Neural cell (in vitro differentiated cells): ENCODE results near the gene TNFSF12. TPM values are rescaled to one million over a fixed set of nuclear protein-coding genes. Genes with fewer than 3 reads are reported as not detected.
A peak's percentile ranks its signal among the peaks of the same experiment; 100 is the strongest.

Experiments
- H2AFZ ChIP-seq: fragments of 200-600, 300-800 bp; sonication (generic), shearing (Covaris generic); 2 replicates; pipeline ENCODE4 v1.6.0; 2014; ENCODE audit warnings: low read depth, mild to moderate bottlenecking, antibody characterized with exemption, low read length, moderate library complexity
- H3F3A ChIP-seq: fragments of 200-600 bp; shearing (Covaris generic); 2 replicates; pipeline ENCODE4 v1.6.1; 2016; ENCODE audit warnings: mild to moderate bottlenecking, moderate library complexity, mixed read lengths, antibody characterized with exemption, low read length; ENCODE audit not compliant: insufficient read depth, poor library complexity, severe bottlenecking
- H3K27ac ChIP-seq: fragments of 200-600, 300-800 bp; sonication (generic), shearing (Covaris generic); 2 replicates; pipeline ENCODE4 v1.5.1; 2014; ENCODE audit warnings: mild to moderate bottlenecking, low read length, moderate library complexity
- H3K27me3 ChIP-seq: fragments of 300-800, 200-600 bp; sonication (generic), shearing (Covaris generic); 2 replicates; pipeline ENCODE4 v1.6.0; 2014; ENCODE audit warnings: mild to moderate bottlenecking, low read depth, low read length, moderate library complexity; ENCODE audit not compliant: insufficient read depth
- H3K36me3 ChIP-seq: fragments of 300-800, 200-600 bp; sonication (generic), shearing (Covaris generic); 2 replicates; pipeline ENCODE4 v1.5.1; 2014; ENCODE audit warnings: mild to moderate bottlenecking, antibody characterized with exemption, low read length, moderate library complexity; ENCODE audit not compliant: insufficient read depth
- H3K4me2 ChIP-seq: fragments of 300-800, 200-600 bp; sonication (generic), shearing (Covaris generic); 2 replicates; pipeline ENCODE4 v1.6.0; 2014; ENCODE audit warnings: mild to moderate bottlenecking, low read length
- H3K4me3 ChIP-seq: fragments of 300-800, 200-600 bp; sonication (generic), shearing (Covaris generic); 2 replicates; pipeline ENCODE4 v1.5.1; 2014; ENCODE audit warnings: mild to moderate bottlenecking, low read length, moderate library complexity
- H3K79me2 ChIP-seq: fragments of 200-600 bp; shearing (Covaris generic); replicated peaks from 2 replicates; pipeline ENCODE4 v1.6.0; 2014; ENCODE audit warnings: mild to moderate bottlenecking, low read length, moderate library complexity; ENCODE audit not compliant: insufficient read depth
- H3K9ac ChIP-seq: fragments of 300-800, 200-600 bp; sonication (generic), shearing (Covaris generic); 2 replicates; pipeline ENCODE4 v1.6.1; 2016; ENCODE audit warnings: mild to moderate bottlenecking, low read length, mixed read lengths
- H3K9me2 ChIP-seq: fragments of 200-600 bp; shearing (Covaris generic); 2 replicates; pipeline ENCODE4 v1.6.1; 2016; ENCODE audit warnings: mild to moderate bottlenecking, low read length, mixed read lengths; ENCODE audit not compliant: insufficient read depth
- H3K9me3 ChIP-seq: fragments of 200-600, 300-800 bp; sonication (generic), shearing (Covaris generic); 2 replicates; pipeline ENCODE4 v1.6.1; 2016; ENCODE audit warnings: mild to moderate bottlenecking, mixed run types, low read length, moderate library complexity, mixed read lengths
- H4K20me1 ChIP-seq: fragments of 200-600 bp; shearing (Covaris generic); 2 replicates; pipeline ENCODE4 v1.6.1; 2016; ENCODE audit warnings: mild to moderate bottlenecking, mixed run types; ENCODE audit not compliant: insufficient read depth
- EP300 ChIP-seq: fragments of 450-650 bp; conservative IDR thresholded peaks from 2 replicates; pipeline ENCODE4 v1.6.1; 2014; ENCODE audit warnings: antibody characterized with exemption, mild to moderate bottlenecking, moderate library complexity; ENCODE audit not compliant: poor library complexity, severe bottlenecking
- EZH2 ChIP-seq: fragments of 200-600, 300-800 bp; shearing (Covaris generic), sonication (generic); IDR thresholded peaks from 2 replicates; pipeline ENCODE4 v1.6.1; 2014; ENCODE audit warnings: antibody characterized with exemption, low read length, borderline replicate concordance, mild to moderate bottlenecking; ENCODE audit not compliant: insufficient read depth, poor library complexity, severe bottlenecking
- MXI1 ChIP-seq: fragments of 450-650 bp; conservative IDR thresholded peaks from 2 replicates; pipeline ENCODE4 v1.6.1; 2014; ENCODE audit warnings: antibody characterized with exemption, mild to moderate bottlenecking; ENCODE audit not compliant: poor library complexity, severe bottlenecking
- POLR2AphosphoS5 ChIP-seq: IDR thresholded peaks from 2 replicates; pipeline ENCODE4 v1.6.1; 2012
- RAD21 ChIP-seq: fragments of 450-650 bp; conservative IDR thresholded peaks from 2 replicates; pipeline ENCODE4 v1.6.1; 2014; ENCODE audit warnings: antibody characterized with exemption, mild to moderate bottlenecking, moderate library complexity
- SMC3 ChIP-seq: fragments of 450-650 bp; conservative IDR thresholded peaks from 2 replicates; pipeline ENCODE4 v1.6.1; 2014; ENCODE audit warnings: antibody characterized with exemption, mild to moderate bottlenecking, moderate library complexity; ENCODE audit not compliant: poor library complexity
- TAF1 ChIP-seq: IDR thresholded peaks from 2 replicates; pipeline ENCODE4 v1.6.1; 2012; ENCODE audit warnings: low read depth
- polyA plus RNA-seq: library from polyadenylated mRNA; depleted of rRNA; stranded (reverse); fragments of >200 nt; gene quantifications from 2 replicates; pipeline ENCODE4 v1.2.3, GENCODE V29; 2014
- TF ChIP-seq, protein P1 (sequence below): IDR thresholded peaks from 2 replicates; pipeline ENCODE4 v1.6.1; 2012; ENCODE audit warnings: borderline replicate concordance
- TF ChIP-seq, protein P2 (sequence below): fragments of 450-650 bp; IDR thresholded peaks from 2 replicates; pipeline ENCODE4 v1.5.1; 2014; ENCODE audit warnings: antibody characterized with exemption, mild to moderate bottlenecking, moderate library complexity; ENCODE audit not compliant: poor library complexity, severe bottlenecking

TNFSF12 gene
- polyA plus RNA-seq, 1 donor from 2014 or later = not detected

DNA sequence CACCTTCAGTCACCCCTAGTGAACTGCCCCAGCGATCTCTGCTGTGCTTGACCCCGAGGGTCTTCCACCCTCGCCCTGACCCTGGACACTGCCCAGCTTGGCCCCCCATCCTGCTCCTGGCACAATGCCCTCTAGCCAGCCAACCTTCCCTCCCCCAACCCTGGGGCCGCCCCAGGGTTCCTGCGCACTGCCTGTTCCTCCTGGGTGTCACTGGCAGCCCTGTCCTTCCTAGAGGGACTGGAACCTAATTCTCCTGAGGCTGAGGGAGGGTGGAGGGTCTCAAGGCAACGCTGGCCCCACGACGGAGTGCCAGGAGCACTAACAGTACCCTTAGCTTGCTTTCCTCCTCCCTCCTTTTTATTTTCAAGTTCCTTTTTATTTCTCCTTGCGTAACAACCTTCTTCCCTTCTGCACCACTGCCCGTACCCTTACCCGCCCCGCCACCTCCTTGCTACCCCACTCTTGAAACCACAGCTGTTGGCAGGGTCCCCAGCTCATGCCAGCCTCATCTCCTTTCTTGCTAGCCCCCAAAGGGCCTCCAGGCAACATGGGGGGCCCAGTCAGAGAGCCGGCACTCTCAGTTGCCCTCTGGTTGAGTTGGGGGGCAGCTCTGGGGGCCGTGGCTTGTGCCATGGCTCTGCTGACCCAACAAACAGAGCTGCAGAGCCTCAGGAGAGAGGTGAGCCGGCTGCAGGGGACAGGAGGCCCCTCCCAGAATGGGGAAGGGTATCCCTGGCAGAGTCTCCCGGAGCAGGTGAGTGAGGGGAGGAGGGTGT lies 9.9 kb downstream of the TNFSF12 start, which contains the start of gene TNFSF13:
Gene TNFSF13, plus strand, starts transcription at position 207 of the 776 bp plus-strand sequence. Its CDS starts 290 bp downstream, at position 497.
- no peaks in the 10 kb centered on the region for H4K20me1 ChIP-seq
- H2AFZ ChIP-seq = no peak within 1 kb of the TSS
- no peaks in the 10 kb centered on the region for H3F3A ChIP-seq
- H3K9me2 ChIP-seq = no peaks in the 10 kb centered on the region
- no peaks in the 10 kb centered on the region for H3K36me3 ChIP-seq
- TF ChIP-seq, protein P1, sequence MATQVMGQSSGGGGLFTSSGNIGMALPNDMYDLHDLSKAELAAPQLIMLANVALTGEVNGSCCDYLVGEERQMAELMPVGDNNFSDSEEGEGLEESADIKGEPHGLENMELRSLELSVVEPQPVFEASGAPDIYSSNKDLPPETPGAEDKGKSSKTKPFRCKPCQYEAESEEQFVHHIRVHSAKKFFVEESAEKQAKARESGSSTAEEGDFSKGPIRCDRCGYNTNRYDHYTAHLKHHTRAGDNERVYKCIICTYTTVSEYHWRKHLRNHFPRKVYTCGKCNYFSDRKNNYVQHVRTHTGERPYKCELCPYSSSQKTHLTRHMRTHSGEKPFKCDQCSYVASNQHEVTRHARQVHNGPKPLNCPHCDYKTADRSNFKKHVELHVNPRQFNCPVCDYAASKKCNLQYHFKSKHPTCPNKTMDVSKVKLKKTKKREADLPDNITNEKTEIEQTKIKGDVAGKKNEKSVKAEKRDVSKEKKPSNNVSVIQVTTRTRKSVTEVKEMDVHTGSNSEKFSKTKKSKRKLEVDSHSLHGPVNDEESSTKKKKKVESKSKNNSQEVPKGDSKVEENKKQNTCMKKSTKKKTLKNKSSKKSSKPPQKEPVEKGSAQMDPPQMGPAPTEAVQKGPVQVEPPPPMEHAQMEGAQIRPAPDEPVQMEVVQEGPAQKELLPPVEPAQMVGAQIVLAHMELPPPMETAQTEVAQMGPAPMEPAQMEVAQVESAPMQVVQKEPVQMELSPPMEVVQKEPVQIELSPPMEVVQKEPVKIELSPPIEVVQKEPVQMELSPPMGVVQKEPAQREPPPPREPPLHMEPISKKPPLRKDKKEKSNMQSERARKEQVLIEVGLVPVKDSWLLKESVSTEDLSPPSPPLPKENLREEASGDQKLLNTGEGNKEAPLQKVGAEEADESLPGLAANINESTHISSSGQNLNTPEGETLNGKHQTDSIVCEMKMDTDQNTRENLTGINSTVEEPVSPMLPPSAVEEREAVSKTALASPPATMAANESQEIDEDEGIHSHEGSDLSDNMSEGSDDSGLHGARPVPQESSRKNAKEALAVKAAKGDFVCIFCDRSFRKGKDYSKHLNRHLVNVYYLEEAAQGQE = no peak
- TF ChIP-seq, protein P2, sequence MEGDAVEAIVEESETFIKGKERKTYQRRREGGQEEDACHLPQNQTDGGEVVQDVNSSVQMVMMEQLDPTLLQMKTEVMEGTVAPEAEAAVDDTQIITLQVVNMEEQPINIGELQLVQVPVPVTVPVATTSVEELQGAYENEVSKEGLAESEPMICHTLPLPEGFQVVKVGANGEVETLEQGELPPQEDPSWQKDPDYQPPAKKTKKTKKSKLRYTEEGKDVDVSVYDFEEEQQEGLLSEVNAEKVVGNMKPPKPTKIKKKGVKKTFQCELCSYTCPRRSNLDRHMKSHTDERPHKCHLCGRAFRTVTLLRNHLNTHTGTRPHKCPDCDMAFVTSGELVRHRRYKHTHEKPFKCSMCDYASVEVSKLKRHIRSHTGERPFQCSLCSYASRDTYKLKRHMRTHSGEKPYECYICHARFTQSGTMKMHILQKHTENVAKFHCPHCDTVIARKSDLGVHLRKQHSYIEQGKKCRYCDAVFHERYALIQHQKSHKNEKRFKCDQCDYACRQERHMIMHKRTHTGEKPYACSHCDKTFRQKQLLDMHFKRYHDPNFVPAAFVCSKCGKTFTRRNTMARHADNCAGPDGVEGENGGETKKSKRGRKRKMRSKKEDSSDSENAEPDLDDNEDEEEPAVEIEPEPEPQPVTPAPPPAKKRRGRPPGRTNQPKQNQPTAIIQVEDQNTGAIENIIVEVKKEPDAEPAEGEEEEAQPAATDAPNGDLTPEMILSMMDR = no peak
- TF ChIP-seq RAD21 (no peak), POLR2AphosphoS5 (no peak), EZH2 (no peak), EP300 (no peak), SMC3 (no peak), TAF1 (no peak), MXI1 (no peak)
- no peaks in the 10 kb centered on the region for H3K9me3 ChIP-seq
- peaks cover 12% of the 10 kb centered on the region for H3K79me2 ChIP-seq
- H3K4me2 ChIP-seq = no peak within 1 kb of the TSS
- no peaks in the 10 kb centered on the region for H3K27me3 ChIP-seq
- H3K27ac ChIP-seq = no peak within 1 kb of the TSS
- no peak within 1 kb of the TSS for H3K9ac ChIP-seq
- H3K4me3 ChIP-seq = no peak within 1 kb of the TSS

DNA sequence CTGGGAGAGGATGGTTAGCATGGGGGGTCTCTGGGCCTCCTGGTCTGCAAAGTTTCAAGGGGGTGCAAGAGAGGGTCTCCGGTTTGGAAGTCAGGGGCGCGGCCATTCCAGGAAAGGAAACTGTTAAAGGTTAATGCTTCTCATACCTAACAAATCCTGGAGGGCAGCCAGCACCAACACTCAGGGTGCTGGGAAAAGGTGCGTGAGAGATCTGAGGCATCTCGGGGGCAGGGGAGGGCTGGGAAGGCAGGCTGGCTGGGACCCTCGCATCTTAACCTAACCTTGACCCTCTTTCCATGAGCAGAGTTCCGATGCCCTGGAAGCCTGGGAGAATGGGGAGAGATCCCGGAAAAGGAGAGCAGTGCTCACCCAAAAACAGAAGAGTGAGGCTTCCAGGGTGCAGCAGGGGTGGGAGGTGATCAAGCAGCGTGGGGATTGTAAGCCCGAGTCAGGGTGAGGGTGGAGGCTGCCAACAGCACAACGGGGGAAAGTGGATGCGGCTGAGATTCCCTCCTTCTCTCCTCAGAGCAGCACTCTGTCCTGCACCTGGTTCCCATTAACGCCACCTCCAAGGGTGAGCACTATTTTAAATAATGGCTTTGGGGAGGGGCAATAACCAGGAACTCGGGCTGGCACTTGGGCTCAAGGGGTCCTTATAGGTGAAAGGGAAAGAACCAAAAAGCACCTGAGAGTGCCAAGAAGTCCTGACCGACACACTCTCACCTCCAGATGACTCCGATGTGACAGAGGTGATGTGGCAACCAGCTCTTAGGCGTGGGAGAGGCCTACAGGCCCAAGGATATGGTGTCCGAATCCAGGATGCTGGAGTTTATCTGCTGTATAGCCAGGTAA lies 10.7 kb downstream of the TNFSF12 start:
- H3K79me2 ChIP-seq = peaks cover 18% of the 10 kb centered on the region
- no peak overlapping the region for H2AFZ ChIP-seq
- no peaks in the 10 kb centered on the region for H3K9me3 ChIP-seq

More for the DNA sequence above, 10.7 kb downstream of the TNFSF12 start:
- Histone ChIP-seq H3K4me2 (no peak overlapping the region), H3K9me2 (no peaks in the 10 kb centered on the region), H3K9ac (peak overlapping the region; percentile 19), H4K20me1 (no peaks in the 10 kb centered on the region), H3F3A (no peaks in the 10 kb centered on the region), H3K4me3 (peak overlapping the region; percentile 90), H3K27ac (no peak overlapping the region), H3K27me3 (no peaks in the 10 kb centered on the region), H3K36me3 (no peaks in the 10 kb centered on the region)
- TF ChIP-seq RAD21 = no peak
